Bone marrow (tissue), 2 donors: ENCODE measurements around the gene LPA.
"Not testable (repeated sequence)": the region's sequence is repeated elsewhere in the genome, so short reads cannot be mapped to it uniquely, and the experiment has no call there.

Experiments used
- DNase-seq, 2 donors: peaks; one replicate each; lab custom pipeline; 2025; lab: John Stamatoyannopoulos, UW

LPA gene, protein sequence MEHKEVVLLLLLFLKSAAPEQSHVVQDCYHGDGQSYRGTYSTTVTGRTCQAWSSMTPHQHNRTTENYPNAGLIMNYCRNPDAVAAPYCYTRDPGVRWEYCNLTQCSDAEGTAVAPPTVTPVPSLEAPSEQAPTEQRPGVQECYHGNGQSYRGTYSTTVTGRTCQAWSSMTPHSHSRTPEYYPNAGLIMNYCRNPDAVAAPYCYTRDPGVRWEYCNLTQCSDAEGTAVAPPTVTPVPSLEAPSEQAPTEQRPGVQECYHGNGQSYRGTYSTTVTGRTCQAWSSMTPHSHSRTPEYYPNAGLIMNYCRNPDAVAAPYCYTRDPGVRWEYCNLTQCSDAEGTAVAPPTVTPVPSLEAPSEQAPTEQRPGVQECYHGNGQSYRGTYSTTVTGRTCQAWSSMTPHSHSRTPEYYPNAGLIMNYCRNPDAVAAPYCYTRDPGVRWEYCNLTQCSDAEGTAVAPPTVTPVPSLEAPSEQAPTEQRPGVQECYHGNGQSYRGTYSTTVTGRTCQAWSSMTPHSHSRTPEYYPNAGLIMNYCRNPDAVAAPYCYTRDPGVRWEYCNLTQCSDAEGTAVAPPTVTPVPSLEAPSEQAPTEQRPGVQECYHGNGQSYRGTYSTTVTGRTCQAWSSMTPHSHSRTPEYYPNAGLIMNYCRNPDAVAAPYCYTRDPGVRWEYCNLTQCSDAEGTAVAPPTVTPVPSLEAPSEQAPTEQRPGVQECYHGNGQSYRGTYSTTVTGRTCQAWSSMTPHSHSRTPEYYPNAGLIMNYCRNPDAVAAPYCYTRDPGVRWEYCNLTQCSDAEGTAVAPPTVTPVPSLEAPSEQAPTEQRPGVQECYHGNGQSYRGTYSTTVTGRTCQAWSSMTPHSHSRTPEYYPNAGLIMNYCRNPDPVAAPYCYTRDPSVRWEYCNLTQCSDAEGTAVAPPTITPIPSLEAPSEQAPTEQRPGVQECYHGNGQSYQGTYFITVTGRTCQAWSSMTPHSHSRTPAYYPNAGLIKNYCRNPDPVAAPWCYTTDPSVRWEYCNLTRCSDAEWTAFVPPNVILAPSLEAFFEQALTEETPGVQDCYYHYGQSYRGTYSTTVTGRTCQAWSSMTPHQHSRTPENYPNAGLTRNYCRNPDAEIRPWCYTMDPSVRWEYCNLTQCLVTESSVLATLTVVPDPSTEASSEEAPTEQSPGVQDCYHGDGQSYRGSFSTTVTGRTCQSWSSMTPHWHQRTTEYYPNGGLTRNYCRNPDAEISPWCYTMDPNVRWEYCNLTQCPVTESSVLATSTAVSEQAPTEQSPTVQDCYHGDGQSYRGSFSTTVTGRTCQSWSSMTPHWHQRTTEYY (N-terminal part only)

DNA sequence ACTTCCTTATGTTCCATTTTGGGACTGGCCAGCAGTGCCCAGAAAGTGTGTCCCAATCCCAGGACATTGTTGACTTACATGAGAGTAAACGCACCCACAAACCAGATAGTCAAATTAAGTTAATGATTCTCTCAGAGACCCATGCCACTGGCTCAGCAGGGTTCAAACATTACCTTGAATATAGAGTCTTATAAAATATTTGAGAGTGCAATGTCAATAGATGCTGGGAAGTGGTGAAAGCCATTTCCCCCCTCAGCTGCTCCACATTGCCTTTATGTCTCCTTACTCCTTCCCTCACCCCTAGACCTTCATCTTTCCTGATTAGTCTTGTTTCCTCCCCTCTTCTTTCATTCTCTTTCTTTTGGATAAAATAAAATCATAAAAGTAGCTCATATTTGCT, at the start of gene LPA:
Gene LPA, minus strand, starts transcription at position 78 of the 400 bp plus-strand sequence. Its CDS starts 61 bp downstream, at position 17.
- DNase-seq: not testable (repeated sequence)

DNA sequence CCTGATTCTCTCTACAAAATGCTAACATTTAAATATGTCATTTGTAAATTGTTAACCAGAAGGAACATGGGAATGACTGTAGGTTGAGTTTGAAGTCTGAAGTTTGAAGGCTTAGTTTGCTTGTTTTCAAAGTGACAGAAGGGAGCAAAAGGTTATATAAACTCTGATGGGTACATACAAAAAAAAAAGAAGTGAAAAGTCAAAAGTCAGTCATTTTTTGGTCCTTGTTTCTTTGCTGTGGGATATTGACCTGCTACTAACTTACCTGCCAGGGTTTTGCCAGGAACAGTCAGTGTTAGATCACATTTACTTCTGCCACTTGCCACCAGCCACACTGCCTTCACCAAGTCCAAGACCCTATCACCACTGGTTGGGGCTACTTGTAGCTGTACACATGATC, 44.9 kb upstream of the LPA start:
- not testable (repeated sequence) for DNase-seq

DNA sequence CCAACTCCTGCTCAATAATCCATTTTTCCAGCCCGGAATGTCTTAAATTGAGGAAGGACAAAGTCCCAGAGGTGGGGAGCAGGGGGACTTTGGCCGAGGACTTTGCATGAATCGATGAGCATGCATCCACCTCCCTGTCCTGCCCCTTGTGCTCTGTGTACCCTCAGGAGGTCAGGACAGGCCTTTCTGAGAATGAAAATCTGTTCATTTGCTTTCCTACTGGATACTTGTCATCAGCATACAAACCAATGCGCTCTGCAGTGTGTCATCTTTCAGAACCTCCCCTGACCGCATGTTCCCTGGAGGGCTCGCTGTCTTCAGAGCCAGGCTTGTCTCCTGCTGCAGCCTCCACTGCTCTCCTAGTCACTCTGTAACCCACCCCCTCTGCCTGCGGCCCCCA, 40.6 kb upstream of the LPA start:
- DNase-seq: not testable (repeated sequence)

DNA sequence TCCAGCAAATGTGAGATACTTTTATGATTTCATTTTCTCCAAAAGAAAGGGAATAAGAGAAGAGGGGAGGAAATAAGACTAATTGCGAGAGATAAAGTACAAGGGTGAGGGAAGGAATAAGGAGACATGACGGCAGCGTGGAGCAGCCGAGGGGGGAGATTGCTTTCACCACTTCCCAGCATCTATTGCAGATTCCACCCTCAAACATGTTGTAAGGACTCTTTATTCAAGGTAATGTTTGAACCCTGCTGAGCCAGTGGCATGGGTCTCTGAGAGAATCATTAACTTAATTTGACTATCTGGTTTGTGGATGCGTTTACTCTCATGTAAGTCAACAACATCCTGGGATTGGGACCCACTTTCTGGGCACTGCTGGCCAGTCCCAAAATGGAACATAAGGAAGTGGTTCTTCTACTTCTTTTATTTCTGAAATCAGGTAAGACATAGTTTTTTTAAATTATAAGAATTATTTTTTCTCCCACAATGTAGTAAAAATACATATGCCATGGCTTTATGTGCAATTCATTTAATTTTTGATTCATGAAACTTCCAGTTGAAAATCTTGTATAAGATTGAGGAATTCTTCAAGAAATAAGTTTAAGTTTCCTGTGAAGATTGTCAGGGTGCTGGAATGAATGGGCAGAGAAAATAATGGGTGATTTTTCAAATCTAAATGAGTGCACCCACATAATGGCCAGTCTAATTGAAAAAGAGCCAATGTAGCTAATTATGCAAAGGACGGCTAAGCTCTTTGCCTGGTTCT, 38.0 kb upstream of the LPA start, which contains the start of gene PLG:
Gene PLG, plus strand, starts transcription at position 327 of the 763 bp plus-strand sequence. Its CDS starts 61 bp downstream, at position 388.
- DNase-seq: not testable (repeated sequence)

DNA sequence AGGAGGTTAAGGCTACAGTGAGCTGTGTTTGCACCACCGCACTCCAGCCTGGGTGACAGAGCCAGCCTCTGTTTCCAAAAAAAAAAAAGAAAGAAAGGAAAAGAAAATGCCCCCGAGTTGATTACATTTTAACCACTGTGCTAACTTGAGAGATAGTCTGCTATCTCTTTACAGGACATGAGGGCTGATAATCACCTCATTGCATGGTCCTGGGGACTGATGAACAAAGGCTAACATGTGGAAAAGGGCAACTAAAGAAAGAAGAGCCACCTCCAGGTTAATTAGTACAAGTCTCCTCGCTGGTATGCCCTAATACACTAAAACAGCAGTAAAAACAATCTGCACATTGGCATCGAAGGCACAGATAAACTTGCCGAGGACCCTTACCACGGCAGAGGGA, 33.8 kb upstream of the LPA start:
- no peak for DNase-seq

DNA sequence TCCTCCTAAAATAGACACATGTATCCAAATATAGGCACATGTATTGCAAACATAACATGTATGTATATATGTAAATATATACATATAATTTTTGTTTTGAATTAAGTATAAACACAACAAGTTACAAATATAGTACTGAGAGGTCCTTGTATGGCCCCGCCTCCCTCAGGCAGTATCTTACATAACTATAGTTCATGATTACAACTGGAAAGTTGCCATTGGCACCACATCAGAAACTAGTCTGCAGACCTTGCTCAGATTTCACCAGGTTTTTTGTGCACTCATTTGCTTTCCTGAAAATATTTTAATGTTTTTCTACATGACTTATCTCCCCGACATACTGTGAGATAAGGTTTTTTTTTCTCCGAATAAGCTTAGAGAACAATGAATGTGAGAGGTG, 32.8 kb upstream of the LPA start:
- DNase-seq: not testable (repeated sequence)

DNA sequence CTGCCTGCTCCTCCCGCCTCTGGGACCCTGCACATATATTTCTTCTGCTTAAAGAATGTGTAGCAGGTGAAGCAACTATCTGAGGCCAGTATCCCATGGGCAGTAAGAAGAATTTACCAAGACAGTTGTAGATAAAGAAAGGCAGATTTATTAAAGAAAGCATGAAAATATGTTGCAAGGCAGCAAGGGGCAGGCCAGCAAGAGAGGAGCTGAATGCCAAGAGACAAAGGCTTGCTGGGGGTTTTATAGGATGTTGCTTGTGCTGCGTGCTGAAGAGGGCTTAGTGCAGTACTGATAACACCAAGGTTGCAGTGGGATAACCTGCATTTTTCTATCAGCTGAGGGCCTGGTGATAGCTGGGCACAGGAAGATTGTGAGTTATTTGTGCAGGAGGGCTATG, 31.5 kb upstream of the LPA start:
- DNase-seq: not testable (repeated sequence)

DNA sequence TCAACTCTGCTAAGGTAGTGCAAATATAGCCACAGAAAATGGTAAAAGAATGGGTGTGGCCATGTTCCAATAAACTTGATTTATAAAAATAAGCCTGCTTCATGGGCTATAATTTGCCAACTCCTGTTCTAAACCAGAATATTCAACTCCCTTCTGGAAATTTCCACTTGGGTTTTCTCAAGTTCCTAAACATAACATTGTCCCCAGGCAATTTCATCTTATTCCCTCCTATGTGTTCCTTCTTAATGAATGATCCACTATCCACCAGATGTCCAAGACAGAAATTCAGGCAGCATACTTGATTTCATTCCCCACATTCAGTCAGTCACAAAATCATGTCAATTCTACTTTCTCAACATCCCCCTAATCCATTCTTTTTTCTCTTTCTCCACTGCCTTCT, 30.9 kb upstream of the LPA start:
- DNase-seq: not testable (repeated sequence)

DNA sequence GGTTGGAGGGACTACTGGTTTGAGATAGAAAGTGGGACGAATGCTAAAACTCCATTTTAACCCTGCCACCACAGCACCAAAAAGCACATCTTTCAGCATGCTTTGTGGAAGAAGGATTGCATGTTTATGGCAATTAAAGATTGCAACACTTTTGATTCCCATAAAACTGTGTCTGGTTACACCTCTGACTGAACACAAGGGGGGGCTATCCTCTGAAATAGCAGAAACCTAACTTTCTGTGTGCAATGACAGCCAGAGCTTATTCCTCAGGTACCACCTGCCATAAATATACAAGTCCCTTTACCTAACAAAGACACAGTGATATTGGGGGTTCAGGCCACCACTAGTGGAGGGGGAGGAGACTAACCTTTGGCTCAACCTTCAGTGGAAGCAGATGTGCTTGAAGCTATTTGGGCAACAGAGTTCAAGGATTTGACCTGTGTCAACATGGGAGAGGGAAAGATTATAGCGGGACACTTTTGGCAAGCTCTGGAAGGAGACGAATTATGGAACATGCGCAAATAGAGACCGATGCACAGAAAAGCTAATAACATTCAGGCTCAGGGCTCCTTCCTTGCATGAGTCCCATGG, 28.4 kb upstream of the LPA start:
- DNase-seq: no peak

DNA sequence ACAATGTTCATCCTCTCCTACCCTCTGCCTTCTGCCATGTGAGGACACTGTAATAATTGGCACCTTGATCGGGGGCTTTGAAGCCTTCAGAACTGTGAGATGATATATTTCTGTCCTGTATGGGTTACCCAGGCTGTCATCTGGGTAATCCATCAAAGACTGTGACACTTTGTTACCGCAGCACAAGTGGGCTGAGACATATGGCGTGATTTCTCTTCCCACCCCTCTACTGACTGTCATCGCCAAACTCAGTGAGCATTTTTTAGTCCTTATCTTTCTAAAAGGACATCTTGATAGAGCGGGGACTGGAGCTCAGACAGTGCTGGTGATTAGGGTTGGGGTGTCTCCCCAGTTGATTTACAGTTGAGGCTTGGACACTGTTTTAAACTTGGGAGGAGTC, 27.5 kb upstream of the LPA start:
- DNase-seq: no peak

DNA sequence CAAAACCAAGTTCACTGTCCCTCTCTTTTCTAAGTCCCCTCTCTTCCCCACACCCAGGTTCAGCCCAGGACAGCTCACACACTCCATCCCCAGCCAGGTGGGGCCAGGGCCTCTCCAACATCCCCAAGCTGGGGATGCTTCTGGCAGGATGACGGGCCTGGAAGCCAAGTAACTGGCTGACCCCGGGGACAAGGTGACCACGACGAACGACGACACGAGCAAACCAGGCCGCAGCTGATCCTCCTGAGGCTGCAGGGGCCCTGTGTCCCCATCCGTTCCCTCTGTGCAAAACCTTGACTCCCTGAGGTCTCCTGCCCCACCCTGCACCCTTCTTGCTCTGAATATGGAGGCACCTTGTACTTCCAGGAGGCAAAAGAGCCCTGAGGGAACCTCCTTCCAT, 26.4 kb upstream of the LPA start:
- DNase-seq: no peak

DNA sequence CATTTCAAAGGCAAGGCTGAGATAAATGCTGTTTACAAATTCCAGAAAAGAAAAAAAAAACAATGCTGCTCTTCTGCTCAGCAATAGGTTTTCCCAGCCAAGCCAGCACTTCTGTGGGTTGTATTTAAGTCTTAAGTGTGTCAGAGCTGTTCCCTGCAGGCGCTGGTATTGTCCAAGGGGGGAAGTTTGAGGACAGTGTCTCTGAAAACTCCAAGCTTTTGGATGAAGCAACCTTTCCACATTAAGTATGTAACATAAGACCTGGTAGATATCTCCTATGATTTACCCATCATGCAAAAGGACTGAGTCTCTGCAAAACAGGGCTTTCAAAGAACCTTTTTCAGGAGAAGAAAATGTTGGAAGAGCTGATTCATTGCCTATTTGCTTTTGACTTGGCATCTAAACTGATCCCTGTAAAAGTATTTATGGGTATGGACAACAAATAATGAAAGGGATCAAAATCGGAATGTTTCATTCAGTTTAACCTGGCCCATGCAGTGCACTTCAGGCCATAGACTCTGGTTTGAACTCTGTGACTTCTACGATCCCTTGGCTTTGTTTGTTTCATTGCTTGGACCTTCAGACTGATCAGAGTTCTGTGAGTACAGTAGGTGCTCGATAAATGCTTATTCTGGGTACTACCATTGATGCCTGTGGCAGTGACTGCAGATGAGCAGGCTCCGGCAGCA, 21.8 kb upstream of the LPA start:
- no peak for DNase-seq

DNA sequence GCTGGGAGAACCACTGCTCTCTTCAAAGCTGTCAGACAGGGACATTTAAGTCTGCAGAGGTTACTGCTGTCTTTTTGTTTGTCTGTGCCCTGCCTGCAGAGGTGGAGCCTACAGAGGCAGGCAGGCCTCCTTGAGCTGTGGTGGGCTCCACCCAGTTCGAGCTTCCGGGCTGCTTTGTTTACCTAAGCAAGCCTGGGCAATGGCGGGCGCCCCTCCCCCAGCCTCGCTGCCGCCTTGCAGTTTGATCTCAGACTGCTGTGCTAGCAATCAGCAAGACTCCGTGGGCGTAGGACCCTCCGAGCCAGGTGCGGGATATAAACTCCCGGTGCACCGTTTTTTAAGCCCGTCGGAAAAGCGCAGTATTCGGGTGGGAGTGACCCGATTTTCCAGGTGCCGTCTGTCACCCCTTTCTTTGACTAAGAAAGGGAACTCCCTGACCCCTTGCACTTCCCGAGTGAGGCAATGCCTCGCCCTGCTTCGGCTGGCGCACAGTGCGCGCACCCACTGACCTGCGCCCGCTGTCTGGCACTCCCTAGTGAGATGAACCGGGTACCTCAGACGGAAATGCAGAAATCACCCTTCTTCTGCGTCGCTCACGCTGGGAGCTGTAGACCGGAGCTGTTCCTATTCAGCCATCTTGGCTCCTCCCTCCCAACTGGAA, 21.2 kb upstream of the LPA start:
- not testable (repeated sequence) for DNase-seq

DNA sequence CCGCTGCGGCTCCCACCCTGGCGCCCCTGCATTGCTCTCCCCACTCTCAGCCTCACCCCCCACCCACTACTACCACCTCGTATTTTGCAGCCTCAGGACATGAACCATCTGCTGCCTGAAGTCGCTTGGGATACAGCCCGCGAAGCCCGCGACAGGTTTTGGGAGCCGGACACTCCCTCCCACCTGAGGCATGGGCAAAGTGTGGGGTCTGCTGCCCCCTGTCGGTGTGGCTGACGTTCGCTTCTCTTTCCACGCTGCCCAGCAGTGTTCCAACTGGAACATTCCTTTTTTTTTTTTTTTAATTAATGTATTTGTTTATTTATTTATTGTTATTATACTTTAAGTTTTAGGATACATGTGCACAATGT, 15.3 kb upstream of the LPA start:
- DNase-seq: no peak

DNA sequence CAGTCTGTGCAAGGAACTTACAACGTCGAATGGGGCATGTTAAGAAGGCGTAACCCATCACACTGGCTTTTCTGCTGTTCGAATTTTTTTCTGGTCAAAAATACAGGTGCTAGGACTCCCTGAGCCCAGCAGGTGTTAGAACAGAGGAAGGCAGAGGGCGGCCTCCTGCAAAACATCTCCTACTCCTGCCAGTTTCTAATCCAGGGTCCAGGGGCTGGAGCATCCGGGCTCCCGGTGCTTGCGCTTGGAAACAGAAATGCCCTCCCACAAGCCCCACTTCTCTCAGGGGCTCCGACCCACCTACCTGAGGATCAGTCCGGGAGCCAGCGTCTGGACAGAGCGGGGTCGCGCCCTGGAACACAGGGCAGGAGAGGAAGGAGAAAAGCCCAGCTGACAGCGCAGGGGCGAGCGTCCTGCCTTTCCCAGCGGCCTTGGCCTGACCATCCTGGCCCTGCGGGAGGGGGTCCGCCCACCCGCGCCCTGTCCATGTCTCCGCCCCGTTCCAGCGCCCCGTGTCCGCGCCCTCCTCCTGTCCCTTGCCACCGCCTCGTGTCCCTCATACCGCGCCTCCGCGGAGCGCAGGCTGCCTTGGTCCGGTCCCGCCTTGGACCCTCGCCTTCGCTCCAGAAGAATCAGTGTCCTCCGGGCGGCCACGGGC, 14.8 kb upstream of the LPA start:
- DNase-seq: no peak

DNA sequence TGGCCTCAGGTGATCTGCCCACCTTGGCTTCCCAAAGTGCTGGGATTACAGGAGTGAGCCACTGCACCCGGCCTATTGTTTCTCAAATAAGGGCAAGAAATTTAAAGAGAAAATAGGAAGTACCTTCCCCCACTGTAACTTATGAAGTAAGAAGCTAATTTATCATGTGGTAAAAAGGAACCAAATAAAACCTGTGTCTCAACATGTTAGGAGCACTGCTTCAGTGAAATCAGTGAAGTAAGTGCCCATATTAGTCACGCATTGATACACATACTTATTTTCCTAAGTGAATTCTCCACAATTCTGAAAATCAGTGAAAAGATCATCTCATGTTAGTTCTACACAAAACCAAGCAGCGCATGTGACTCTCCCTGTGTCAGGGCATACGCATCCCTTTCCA, 14.2 kb upstream of the LPA start:
- no peak for DNase-seq

DNA sequence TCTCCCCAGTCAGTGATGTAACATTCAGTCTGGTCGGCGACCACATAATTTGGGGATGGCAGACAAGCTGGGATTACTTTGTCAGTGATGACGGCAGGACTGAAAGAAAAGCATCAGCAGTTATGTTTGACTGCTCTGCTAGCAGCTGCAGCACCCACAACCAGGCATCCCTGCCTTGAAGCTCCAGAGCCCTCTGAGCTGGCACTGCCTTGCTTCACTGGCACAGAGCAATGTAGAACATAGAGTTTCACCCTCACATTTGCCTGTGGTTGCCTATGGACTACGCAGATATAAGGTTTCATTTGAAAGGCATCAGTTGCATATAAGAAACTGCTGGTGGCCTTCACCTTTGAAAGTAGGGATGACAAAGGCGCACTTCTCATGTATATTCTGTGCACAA, 12.3 kb upstream of the LPA start:
- not testable (repeated sequence) for DNase-seq

DNA sequence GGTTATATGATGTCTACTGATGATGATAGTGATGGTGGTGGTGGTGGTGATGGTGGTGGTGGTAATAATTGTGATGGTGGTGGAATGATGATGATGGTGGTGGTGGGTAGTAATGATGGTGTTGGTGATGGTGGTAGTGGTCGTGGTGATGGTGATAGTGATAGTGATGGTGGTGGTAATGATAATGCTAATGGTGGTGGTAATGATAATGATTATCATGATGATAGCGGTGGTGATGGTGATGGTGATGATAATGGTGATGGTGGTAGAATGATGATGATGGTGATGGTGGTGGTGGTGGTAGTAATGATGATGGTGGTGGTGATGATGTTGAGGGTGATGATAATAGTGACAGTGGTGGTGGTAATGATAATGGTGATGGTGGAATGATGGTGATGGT, 4.5 kb upstream of the LPA start:
- no peak for DNase-seq
